ENCODE results near the gene SLC35E3.
"Not testable (repeated sequence)": the region's sequence is repeated elsewhere in the genome, so short reads cannot be mapped to it uniquely, and the experiment has no call there.

- TF ChIP-seq ZNF384, NFRKB, FOXK2, SUZ12, PKNOX1, TARDBP, ELF4, SP1 (IDR thresholded peaks at IDR 0.05): not testable (repeated sequence)
These were observed 57.1 kb downstream of the SLC35E3 start for GRCh38 chr12:68802911-68803651.

Data from HEK293T (cell line).